Sigmoid colon (tissue), 7 donors: ENCODE results near the gene RACGAP1. TPM values are rescaled to one million over a fixed set of nuclear protein-coding genes. Genes with fewer than 3 reads are reported as not detected.

Source experiments
- DNase-seq: peaks from one replicate; pipeline ENCODE4 v3.0.0-alpha.2; 2019
- H3K27ac ChIP-seq, 4 donors: fragments of 200-600 bp; sonication (generic); one replicate each; pipeline ENCODE4 v1.5.1; 2016 to 2019; ENCODE audit warnings: mild to moderate bottlenecking in 1 of 4
- H3K27me3 ChIP-seq, 3 donors: fragments of 200-600 bp; sonication (generic); one replicate each; pipeline ENCODE4 v1.5.1; 2019; ENCODE audit warnings: mild to moderate bottlenecking in 1 of 3
- H3K36me3 ChIP-seq, 4 donors: fragments of 200-600 bp; sonication (generic); one replicate each; pipeline ENCODE4 v1.5.1; 2016 to 2019
- H3K4me1 ChIP-seq, 4 donors: fragments of 200-600 bp; sonication (generic); one replicate each; pipeline ENCODE4 v1.5.1; 2017 to 2019
- H3K4me3 ChIP-seq, 4 donors: fragments of 200-600 bp; sonication (generic); one replicate each; pipeline ENCODE4 v1.5.1; 2017 to 2019; ENCODE audit warnings: mild to moderate bottlenecking in 2 of 4, moderate library complexity in 1 of 4
- H3K9me3 ChIP-seq, 4 donors: fragments of 200-600 bp in 3 of 4; sonication (generic) in 3 of 4; one replicate each; pipeline versions ENCODE4 v1.5.1 to v1.6.1; 2013 to 2019
- EP300 ChIP-seq, 4 donors: sonication (generic); formaldehyde crosslinking; IDR thresholded peaks; one replicate each; pipeline ENCODE4 v1.6.1; 2017; ENCODE audit warnings: antibody characterized with exemption in 4 of 4
- POLR2A ChIP-seq, 2 donors: fragments of 450-650 bp; IDR thresholded peaks; one replicate each; pipeline ENCODE4 v1.6.1; 2016; ENCODE audit warnings: antibody characterized with exemption in 2 of 2, mild to moderate bottlenecking in 2 of 2, moderate library complexity in 2 of 2
- POLR2AphosphoS5 ChIP-seq, 4 donors: sonication (generic); formaldehyde crosslinking; IDR thresholded peaks; one replicate each; pipeline ENCODE4 v1.6.1; 2017; ENCODE audit warnings: antibody characterized with exemption in 4 of 4
- WGBS, 2 donors: extraction: QIAGEN DNeasy Blood & Tissue Kit; methylation state at CpG; one replicate each; pipeline ENCODE4 v1.1.7; 2013; 5-methylcytosine and 5-hydroxymethylcytosine counted together
- intact Hi-C: fragments of 100-400 bp; cut with DNase I; formaldehyde crosslinking; loops from one replicate; pipeline ENCODE4 v1.15.1; 2023
- polyA plus RNA-seq, 3 donors: library from polyadenylated mRNA; stranded (reverse); fragments of 200-250 nt; gene quantifications; one replicate each; pipeline ENCODE4 v1.2.3, GENCODE V29; 2013
- total RNA-seq, 4 donors: library from RNA; depleted of rRNA; stranded (reverse); fragments of >200 nt; gene quantifications; one replicate each; pipeline ENCODE4 v1.1.0, GENCODE V29; 2016
- TF ChIP-seq, protein P1 (sequence below), 4 experiments: fragments of 450-650 bp in 3 of 4; fragments of 200-600 bp in 1 of 4; IDR thresholded peaks; one replicate each; pipeline ENCODE4 v1.5.1; 2016 to 2019; ENCODE audit warnings: antibody characterized with exemption in 4 of 4, mild to moderate bottlenecking in 3 of 4, moderate library complexity in 2 of 4
- donor health status: healthy with polysubstance abuse.
- donor health status: Bipolar disorder and iron deficiency.
- donor health status: healthy.

The RACGAP1 gene
- total and polyA plus RNA-seq, 7 donors, result 4.8 to 42.6 (median 22.5) TPM

DNA sequence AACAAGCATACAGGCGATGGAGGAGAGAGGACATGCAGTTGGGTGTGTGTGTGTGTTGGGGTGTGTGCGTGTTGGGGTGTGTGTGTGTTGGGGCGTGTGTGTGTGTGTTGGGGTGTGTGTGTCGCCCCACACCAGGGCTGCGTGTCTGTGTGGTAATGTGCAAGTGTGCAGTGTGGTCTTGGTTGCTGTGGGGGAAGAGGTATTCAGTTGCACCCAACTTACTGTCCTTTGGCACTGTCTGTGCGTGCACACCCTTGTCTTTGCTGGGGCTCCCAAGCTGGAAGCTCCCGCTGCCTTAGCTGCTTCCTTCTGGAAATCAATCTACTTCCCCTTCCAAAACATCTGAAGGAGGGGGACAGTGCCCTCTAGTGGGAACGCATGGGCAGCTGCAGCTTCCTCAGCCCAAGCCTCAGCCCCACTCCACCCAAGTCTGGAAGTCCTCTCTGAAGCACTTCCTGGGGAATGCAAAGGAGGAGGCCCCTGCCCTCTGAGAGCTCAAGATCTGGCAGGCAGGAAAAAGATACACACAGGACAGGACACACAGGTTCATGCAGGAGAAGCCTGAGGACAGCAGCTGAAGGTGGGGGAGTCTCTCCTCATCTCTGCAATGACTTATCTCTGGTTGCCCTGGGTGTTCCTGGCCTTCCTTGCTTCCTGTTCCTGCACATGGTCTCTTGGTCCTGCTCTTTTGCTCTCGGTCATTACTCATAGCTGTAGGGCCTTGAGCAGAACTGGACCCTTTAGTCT, 45.2 kb upstream of the RACGAP1 start:
- no peaks in the 10 kb centered on the region for H3K36me3 ChIP-seq
- H3K9me3 ChIP-seq, result no peaks in the 10 kb centered on the region
- H3K4me1 ChIP-seq, result peaks cover 0 to 35% (median 16%) of the 10 kb centered on the region in 4 donors
- H3K27ac ChIP-seq, result no peak overlapping the region
- TF ChIP-seq EP300 (IDR thresholded peaks at IDR 0.05) (no peak), POLR2AphosphoS5 (IDR thresholded peaks at IDR 0.05) (no peak), POLR2A (IDR thresholded peaks at IDR 0.05) (no peak)
- TF ChIP-seq, protein P1, sequence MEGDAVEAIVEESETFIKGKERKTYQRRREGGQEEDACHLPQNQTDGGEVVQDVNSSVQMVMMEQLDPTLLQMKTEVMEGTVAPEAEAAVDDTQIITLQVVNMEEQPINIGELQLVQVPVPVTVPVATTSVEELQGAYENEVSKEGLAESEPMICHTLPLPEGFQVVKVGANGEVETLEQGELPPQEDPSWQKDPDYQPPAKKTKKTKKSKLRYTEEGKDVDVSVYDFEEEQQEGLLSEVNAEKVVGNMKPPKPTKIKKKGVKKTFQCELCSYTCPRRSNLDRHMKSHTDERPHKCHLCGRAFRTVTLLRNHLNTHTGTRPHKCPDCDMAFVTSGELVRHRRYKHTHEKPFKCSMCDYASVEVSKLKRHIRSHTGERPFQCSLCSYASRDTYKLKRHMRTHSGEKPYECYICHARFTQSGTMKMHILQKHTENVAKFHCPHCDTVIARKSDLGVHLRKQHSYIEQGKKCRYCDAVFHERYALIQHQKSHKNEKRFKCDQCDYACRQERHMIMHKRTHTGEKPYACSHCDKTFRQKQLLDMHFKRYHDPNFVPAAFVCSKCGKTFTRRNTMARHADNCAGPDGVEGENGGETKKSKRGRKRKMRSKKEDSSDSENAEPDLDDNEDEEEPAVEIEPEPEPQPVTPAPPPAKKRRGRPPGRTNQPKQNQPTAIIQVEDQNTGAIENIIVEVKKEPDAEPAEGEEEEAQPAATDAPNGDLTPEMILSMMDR (IDR thresholded peaks at IDR 0.05), result peak; percentile 83 to 94 (median 90)
- intact Hi-C loops, result loop anchor here (1.0 to 10.0 kb wide), 3 partner anchors 103 to 244 kb away; no protein-coding TSS in a partner anchor
- 25 to 38% methylated on average over 9 of the region's 9 CpGs for WGBS, 2 donors
- no peak overlapping the region for H3K4me3 ChIP-seq
- no peaks in the 10 kb centered on the region for H3K27me3 ChIP-seq
- peak; percentile 93 for DNase-seq

DNA sequence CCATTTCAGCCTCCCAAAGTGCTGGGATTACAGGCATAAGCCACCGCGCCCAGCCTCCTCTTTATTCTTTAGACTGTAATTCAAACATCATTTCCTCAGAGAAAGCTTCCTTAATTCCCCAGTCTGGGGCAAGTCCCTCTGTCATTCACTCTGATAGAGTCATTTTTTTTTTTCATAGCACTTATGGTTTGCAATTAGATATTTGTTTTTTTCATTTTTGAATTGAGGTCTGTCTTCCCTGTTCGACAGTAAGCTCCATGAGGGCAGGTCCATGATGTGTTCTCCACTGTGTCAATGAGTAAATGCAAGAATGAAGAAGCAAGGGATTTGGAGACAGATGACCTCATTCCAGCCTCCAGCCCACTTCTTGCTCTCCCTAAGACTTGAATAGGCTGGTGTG, 44.2 kb upstream of the RACGAP1 start:
- Histone ChIP-seq H3K27ac (no peak overlapping the region), H3K9me3 (no peaks in the 10 kb centered on the region), H3K4me1 (peaks cover 0 to 30% (median 11%) of the 10 kb centered on the region in 4 donors), H3K36me3 (no peaks in the 10 kb centered on the region), H3K27me3 (no peaks in the 10 kb centered on the region), H3K4me3 (no peak overlapping the region)
- TF ChIP-seq EP300 (IDR thresholded peaks at IDR 0.05) (no peak), POLR2AphosphoS5 (IDR thresholded peaks at IDR 0.05) (no peak), POLR2A (IDR thresholded peaks at IDR 0.05) (no peak)
- TF ChIP-seq, protein P1 (IDR thresholded peaks at IDR 0.05), result no peak
- intact Hi-C loops, result no loop called here
- no peak for DNase-seq
- 94 to 98% methylated on average over 3 of the region's 3 CpGs for WGBS, 2 donors

DNA sequence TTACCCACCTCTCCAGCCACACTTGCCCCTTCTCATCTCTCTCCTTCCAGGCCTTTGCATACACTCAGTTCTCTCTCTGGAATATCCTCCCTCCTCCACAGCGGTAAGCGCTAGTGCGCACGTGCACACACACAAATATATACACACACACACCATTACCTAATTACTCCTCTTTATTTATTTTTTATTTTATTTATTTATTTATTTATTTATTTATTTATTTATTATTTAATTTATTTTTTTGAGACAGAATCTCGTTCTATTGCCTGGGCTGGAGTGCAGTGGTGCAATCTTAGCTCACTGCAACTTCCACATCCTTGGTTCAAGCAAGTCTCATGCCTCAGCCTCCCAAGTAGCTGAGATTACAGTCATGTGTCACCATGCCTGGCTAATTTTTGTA, 43.8 kb upstream of the RACGAP1 start:
- DNase-seq, result no peak
- H3K36me3 ChIP-seq, result no peaks in the 10 kb centered on the region
- no peak overlapping the region for H3K4me3 ChIP-seq
- no peaks in the 10 kb centered on the region for H3K27me3 ChIP-seq
- H3K27ac ChIP-seq, result no peak overlapping the region
- H3K4me1 ChIP-seq, result peaks cover 0 to 30% (median 11%) of the 10 kb centered on the region in 4 donors
- intact Hi-C loops, result no loop called here
- H3K9me3 ChIP-seq, result no peaks in the 10 kb centered on the region
- TF ChIP-seq, protein P1 (IDR thresholded peaks at IDR 0.05), result no peak
- TF ChIP-seq EP300 (IDR thresholded peaks at IDR 0.05), result no peak
- no peak for TF ChIP-seq POLR2AphosphoS5 (IDR thresholded peaks at IDR 0.05)
- no peak for TF ChIP-seq POLR2A (IDR thresholded peaks at IDR 0.05)
- 86 to 95% methylated on average over 5 of the region's 5 CpGs for WGBS, 2 donors

DNA sequence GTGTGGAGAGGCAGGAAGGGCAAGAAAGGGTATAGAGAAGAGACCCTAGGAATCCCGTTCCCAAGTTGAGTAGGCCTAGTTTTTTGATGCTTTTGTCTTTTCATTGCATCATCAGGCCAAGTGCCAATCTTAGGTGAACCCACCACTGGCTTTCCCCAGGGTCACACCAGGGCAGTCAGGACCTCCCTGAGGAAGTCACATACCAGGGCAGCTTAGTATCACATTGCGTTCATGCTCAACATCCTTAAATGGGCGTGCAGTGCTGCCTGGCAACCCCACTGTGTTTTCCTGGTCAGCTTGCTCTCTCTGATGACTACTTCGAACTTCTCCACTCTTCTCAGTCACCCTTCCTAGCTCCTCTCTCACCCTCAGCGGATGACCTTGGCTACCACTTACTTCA, 41.1 kb upstream of the RACGAP1 start:
- 69 to 70% methylated on average over 5 of the region's 5 CpGs for WGBS, 2 donors
- TF ChIP-seq POLR2AphosphoS5 (IDR thresholded peaks at IDR 0.05), result peak in 3 of 4 donors; percentile 29 to 37 (median 37)
- TF ChIP-seq, protein P1 (IDR thresholded peaks at IDR 0.05), result no peak
- peak; percentile 79 for DNase-seq
- Histone ChIP-seq H3K36me3 (no peaks in the 10 kb centered on the region), H3K4me3 (no peak overlapping the region), H3K4me1 (peaks cover 0 to 30% (median 11%) of the 10 kb centered on the region in 4 donors), H3K27ac (peak overlapping the region; percentile 37 to 77 (median 64)), H3K9me3 (no peaks in the 10 kb centered on the region), H3K27me3 (no peaks in the 10 kb centered on the region)
- intact Hi-C loops, result no loop called here
